22Rv1 (cell line): ENCODE results near the gene GRIA2.
"Not testable (repeated sequence)": the region's sequence is repeated elsewhere in the genome, so short reads cannot be mapped to it uniquely, and the experiment has no call there.

Source experiments
- H3K27ac ChIP-seq: fragments of 450-650 bp; 2 replicates; pipeline ENCODE4 v1.5.1; 2017
- CTCF ChIP-seq: fragments of 450-650 bp; IDR thresholded peaks from 2 replicates; pipeline ENCODE4 v1.5.1; 2017; ENCODE audit warnings: mild to moderate bottlenecking
- ZFX ChIP-seq: fragments of 450-650 bp; IDR thresholded peaks from 2 replicates; pipeline ENCODE4 v1.6.1; 2017; ENCODE audit warnings: antibody characterized with exemption, borderline replicate concordance

Gene GRIA2

GRCh38 chr4:157226035-157226434 lies 5.5 kb downstream of the GRIA2 start:
- TF ChIP-seq ZFX (no peak), CTCF (no peak)
- no peak overlapping the region for H3K27ac ChIP-seq

GRCh38 chr4:157226601-157227000 lies 6.1 kb downstream of the GRIA2 start:
- no peak overlapping the region for H3K27ac ChIP-seq
- no peak for TF ChIP-seq ZFX

- H3K27ac ChIP-seq = no peak overlapping the region
- TF ChIP-seq CTCF = no peak
- TF ChIP-seq ZFX = no peak
Measured at GRCh38 chr4:157231525-157231924, 11.0 kb downstream of the GRIA2 start.

- TF ChIP-seq CTCF (no peak), ZFX (no peak)
- no peak overlapping the region for H3K27ac ChIP-seq
Measured at GRCh38 chr4:157242871-157243270, 22.3 kb downstream of the GRIA2 start.

GRCh38 chr4:157244348-157244747 lies 23.8 kb downstream of the GRIA2 start:
- H3K27ac ChIP-seq = no peak overlapping the region
- TF ChIP-seq CTCF (no peak), ZFX (no peak)

GRCh38 chr4:157245351-157245750 lies 24.8 kb downstream of the GRIA2 start:
- TF ChIP-seq CTCF (no peak), ZFX (no peak)
- no peak overlapping the region for H3K27ac ChIP-seq

GRCh38 chr4:157246964-157247363 lies 26.4 kb downstream of the GRIA2 start:
- no peak overlapping the region for H3K27ac ChIP-seq
- TF ChIP-seq CTCF = no peak
- no peak for TF ChIP-seq ZFX

- H3K27ac ChIP-seq = not testable (repeated sequence)
Measured at GRCh38 chr4:157258165-157258564, 37.6 kb downstream of the GRIA2 start.
